CD4-positive, alpha-beta T cell treated with Interferon alpha-2 for 1 hour (primary cell): ENCODE results near the gene PKD2L2.
"Not testable (repeated sequence)": the region's sequence is repeated elsewhere in the genome, so short reads cannot be mapped to it uniquely, and the experiment has no call there.

ENCODE experiments used
- DNase-seq, 2 donors: peaks; one replicate each; pipeline ENCODE4 v3.0.0-alpha.2; 2020 to 2022

PKD2L2 gene

GRCh38 chr5:137960141-137960540 lies 70.9 kb downstream of the PKD2L2 start:
- DNase-seq = no peak

DNA sequence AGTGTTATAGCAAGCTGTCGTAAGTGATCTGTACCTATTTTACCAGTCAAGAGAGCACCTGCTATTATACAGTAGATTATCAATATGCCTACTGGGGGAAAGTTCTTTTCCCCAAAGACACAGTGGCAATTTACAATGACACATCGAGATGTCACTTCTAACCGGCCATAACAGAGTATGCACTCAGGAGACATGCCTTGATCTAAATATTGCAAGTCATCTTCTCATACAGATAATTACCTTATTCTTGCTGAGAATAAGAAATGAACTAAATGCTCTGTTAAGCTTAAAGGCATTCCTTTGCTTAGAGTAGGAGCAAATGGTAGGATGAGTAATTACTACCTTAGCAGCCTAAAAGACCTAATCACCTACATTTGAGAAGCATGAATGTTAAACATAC lies 71.6 kb downstream of the PKD2L2 start:
- DNase-seq = no peak

DNA sequence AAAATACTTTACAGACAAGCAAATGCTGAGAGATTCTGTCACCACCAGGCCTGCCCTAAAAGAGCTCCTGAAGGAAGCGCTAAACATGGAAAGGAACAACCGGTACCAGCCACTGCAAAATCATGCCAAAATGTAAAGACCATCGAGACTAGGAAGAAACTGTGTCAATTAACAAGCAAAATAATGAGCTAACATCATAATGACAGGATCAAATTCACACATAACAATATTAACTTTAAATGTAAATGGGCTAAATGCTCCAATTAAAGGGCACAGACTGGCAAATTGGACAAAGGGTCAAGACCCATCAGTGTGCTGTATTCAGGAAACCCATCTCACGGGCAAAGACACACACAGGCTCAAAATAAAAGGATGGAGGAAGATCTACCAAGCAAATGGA lies 81.1 kb downstream of the PKD2L2 start:
- DNase-seq = not testable (repeated sequence)

- no peak for DNase-seq
Measured at GRCh38 chr5:137975208-137975607, 86.0 kb downstream of the PKD2L2 start.

GRCh38 chr5:137989419-137989818 lies 100.2 kb downstream of the PKD2L2 start:
- DNase-seq = no peak
